GM12875 (cell line): ENCODE data around the gene ZNF385D.

ENCODE experiments used
- H3K4me3 ChIP-seq: one replicate; pipeline ENCODE4 v1.5.1; 2011; ENCODE audit warnings: low read depth, low read length, control low read depth
- CTCF ChIP-seq: IDR thresholded peaks from 2 replicates; pipeline ENCODE4 v1.5.1; 2011; ENCODE audit warnings: low read depth, mild to moderate bottlenecking, control low read depth, inconsistent platforms, low read length, moderate library complexity, borderline replicate concordance; ENCODE audit not compliant: insufficient read depth

The ZNF385D gene

DNA sequence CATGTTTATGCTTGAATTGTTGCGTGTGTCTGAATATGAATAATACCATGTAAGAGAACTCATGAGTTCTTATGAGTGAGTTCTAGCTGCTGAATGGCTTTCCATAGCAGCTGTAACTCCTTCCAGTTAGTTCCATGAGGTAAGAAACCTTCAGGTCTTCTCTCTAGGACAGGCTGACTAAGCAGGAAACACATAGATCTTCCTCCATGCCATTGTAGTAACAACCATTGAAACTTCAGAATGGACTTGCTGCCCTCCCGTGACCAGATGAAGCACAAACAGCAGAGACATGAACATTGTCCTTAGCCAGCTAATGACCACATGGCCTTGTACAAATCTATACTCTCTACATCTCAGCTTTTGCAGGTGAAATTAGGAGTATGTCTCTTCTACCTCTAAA lies 200.0 kb downstream of the ZNF385D start:
- no peak overlapping the region for H3K4me3 ChIP-seq
- no peak for TF ChIP-seq CTCF

GRCh38 chr3:21544076-21544462 lies 206.9 kb downstream of the ZNF385D start:
- TF ChIP-seq CTCF = no peak
- no peak overlapping the region for H3K4me3 ChIP-seq

- no peak for TF ChIP-seq CTCF
- H3K4me3 ChIP-seq = no peak overlapping the region
Measured at GRCh38 chr3:21543380-21544075, 207.5 kb downstream of the ZNF385D start.

GRCh38 chr3:21542656-21543379 lies 208.2 kb downstream of the ZNF385D start:
- H3K4me3 ChIP-seq = no peak overlapping the region
- no peak for TF ChIP-seq CTCF

- no peak overlapping the region for H3K4me3 ChIP-seq
- TF ChIP-seq CTCF = no peak
Measured at GRCh38 chr3:21540265-21540664, 210.7 kb downstream of the ZNF385D start.

DNA sequence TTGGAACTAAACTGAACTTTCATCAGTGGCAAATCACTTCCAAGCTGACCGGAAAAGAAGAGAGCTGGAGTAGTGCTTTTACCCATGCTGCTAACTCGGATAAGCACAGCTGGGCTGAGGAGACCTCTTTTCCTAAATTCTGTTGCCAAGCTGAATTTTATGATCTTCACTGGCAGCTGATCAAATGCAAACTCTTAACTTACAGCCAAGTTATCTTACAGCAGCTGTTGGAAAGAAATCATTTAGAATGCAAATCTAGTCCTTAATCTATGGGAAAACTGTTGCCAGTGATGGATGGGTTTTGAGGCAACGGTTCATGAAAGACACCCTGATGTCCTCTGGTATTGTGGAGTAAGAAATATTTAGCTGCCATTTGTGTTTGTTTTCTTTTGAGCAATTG lies 216.5 kb downstream of the ZNF385D start:
- TF ChIP-seq CTCF = no peak
- H3K4me3 ChIP-seq = no peak overlapping the region

DNA sequence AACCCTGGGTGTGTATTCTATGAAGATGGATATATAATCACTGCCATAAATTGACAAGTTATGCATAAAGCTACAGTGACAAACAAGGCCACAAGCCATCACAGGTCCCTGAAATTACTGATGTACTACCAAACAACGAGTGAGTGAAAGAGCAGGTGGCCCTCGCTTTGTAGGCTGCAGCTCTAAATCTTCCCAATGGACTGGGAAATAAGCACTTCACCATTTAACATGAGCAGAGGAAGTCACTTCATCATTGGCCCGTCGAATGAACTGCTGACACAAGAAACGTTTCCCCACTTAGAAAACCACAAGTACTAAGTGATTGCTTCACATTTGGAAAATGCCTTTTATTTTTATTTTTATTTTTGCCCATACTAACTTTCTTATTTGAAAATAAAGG lies 218.0 kb downstream of the ZNF385D start:
- no peak for TF ChIP-seq CTCF
- H3K4me3 ChIP-seq = no peak overlapping the region
